ENCODE measurements around the gene MDM1.

DNA sequence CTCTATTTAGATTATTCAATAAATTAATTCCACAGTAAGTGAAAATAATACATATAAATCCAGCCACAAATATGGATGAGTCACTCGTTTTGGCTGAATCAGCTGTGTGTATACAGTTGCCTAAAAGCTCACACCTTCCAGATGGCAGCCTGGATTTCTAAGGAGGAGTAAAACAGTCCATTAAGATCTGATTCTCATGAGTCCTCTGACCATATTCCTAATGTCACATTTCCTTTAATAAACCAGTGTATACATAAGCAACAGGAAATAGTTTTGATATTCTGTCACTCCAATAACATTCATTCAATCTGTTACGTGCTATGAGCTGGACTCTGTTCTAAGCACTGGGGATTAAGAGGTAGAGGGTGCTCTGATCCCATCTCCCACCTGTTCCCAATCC lies 21.8 kb downstream of the MDM1 start:
- TF ChIP-seq, protein P1, sequence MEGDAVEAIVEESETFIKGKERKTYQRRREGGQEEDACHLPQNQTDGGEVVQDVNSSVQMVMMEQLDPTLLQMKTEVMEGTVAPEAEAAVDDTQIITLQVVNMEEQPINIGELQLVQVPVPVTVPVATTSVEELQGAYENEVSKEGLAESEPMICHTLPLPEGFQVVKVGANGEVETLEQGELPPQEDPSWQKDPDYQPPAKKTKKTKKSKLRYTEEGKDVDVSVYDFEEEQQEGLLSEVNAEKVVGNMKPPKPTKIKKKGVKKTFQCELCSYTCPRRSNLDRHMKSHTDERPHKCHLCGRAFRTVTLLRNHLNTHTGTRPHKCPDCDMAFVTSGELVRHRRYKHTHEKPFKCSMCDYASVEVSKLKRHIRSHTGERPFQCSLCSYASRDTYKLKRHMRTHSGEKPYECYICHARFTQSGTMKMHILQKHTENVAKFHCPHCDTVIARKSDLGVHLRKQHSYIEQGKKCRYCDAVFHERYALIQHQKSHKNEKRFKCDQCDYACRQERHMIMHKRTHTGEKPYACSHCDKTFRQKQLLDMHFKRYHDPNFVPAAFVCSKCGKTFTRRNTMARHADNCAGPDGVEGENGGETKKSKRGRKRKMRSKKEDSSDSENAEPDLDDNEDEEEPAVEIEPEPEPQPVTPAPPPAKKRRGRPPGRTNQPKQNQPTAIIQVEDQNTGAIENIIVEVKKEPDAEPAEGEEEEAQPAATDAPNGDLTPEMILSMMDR (conservative IDR thresholded peaks at IDR 0.05; ENCODE audit: low read length): no peak
- TF ChIP-seq EZH2phosphoT487 (IDR thresholded peaks at IDR 0.05; ENCODE audit: borderline replicate concordance): no peak
